Body of pancreas (tissue), 4 donors: Measurements from ENCODE around the gene KIRREL3.

ENCODE experiments used
- POLR2A ChIP-seq, 3 donors: fragments of 450-650 bp; IDR thresholded peaks; one replicate each; pipeline ENCODE4 v1.6.1; 2016; ENCODE audit warnings: antibody characterized with exemption in 3 of 3, mild to moderate bottlenecking in 2 of 3
- TF ChIP-seq, protein P1 (sequence below), 7 experiments: fragments of 450-650 bp in 4 of 7; fragments of 200-600 bp in 3 of 7; sonication (generic) in 3 of 7; IDR thresholded peaks; one replicate each; pipeline ENCODE4 v1.5.1; 2016 to 2019; ENCODE audit warnings: antibody characterized with exemption in 7 of 7

GRCh38 chr11:126981635-126982034, 18.9 kb downstream of the KIRREL3 start:
- TF ChIP-seq, protein P1, sequence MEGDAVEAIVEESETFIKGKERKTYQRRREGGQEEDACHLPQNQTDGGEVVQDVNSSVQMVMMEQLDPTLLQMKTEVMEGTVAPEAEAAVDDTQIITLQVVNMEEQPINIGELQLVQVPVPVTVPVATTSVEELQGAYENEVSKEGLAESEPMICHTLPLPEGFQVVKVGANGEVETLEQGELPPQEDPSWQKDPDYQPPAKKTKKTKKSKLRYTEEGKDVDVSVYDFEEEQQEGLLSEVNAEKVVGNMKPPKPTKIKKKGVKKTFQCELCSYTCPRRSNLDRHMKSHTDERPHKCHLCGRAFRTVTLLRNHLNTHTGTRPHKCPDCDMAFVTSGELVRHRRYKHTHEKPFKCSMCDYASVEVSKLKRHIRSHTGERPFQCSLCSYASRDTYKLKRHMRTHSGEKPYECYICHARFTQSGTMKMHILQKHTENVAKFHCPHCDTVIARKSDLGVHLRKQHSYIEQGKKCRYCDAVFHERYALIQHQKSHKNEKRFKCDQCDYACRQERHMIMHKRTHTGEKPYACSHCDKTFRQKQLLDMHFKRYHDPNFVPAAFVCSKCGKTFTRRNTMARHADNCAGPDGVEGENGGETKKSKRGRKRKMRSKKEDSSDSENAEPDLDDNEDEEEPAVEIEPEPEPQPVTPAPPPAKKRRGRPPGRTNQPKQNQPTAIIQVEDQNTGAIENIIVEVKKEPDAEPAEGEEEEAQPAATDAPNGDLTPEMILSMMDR (IDR thresholded peaks at IDR 0.05) = no peak
- no peak for TF ChIP-seq POLR2A (IDR thresholded peaks at IDR 0.05)
